Stimulated activated effector memory CD8-positive, alpha-beta T cell treated with anti-CD3 and anti-CD28 coated beads, Interleukin-12 subunit alpha, Interleukin-12 subunit beta, amount 100 ng/mL, for 72 hours (primary cell): Measurements from ENCODE around the gene TNFSF9.
A peak's percentile ranks its signal among the peaks of the same experiment; 100 is the strongest.
"Not testable (repeated sequence)": the region's sequence is repeated elsewhere in the genome, so short reads cannot be mapped to it uniquely, and the experiment has no call there.

ENCODE experiments used
- ATAC-seq: fragments of 150-1000 bp; cut with Tn5 transposase; 2 replicates; pipeline ENCODE4 v1.10.0; 2021
- DNase-seq, 2 donors: peaks; one replicate each; pipeline ENCODE4 v3.0.0; 2021 to 2022; ENCODE audit warnings: low spot score in 2 of 2
- H3K27ac Mint-ChIP-seq: one replicate; pipeline ENCODE4 v1.8.0; 2022; ENCODE audit warnings: mild to moderate bottlenecking, mixed read lengths
- H3K36me3 Mint-ChIP-seq: one replicate; pipeline ENCODE4 v1.8.0; 2022; ENCODE audit warnings: mild to moderate bottlenecking, mixed read lengths
- H3K4me1 Mint-ChIP-seq: one replicate; pipeline ENCODE4 v1.8.0; 2022; ENCODE audit warnings: mixed read lengths
- H3K4me3 Mint-ChIP-seq: one replicate; pipeline ENCODE4 v1.8.0; 2022; ENCODE audit warnings: mild to moderate bottlenecking, mixed read lengths
- H3K9me3 Mint-ChIP-seq: one replicate; pipeline ENCODE4 v1.8.0; 2022; ENCODE audit warnings: mixed read lengths

The TNFSF9 gene

GRCh38 chr19:6500837-6501739 is 29.7 kb upstream of the TNFSF9 start:
- ATAC-seq (no peak), DNase-seq (no peak)
- Mint-ChIP-seq H3K27ac (peak overlapping the region; percentile 75), H3K9me3 (no peaks in the 10 kb centered on the region), H3K4me3 (peak overlapping the region; percentile 85), H3K4me1 (peaks cover 7% of the 10 kb centered on the region), H3K36me3 (peaks cover 7% of the 10 kb centered on the region)

- ATAC-seq, result peak; percentile 77
These were observed 28.8 kb upstream of the TNFSF9 start, which contains the start of gene TUBB4A for GRCh38 chr19:6501740-6502648. Gene TUBB4A (minus strand): TSS chr19:6502309. CDS start chr19:6502212, 97 bp downstream.

GRCh38 chr19:6503407-6504201 is 27.2 kb upstream of the TNFSF9 start:
- H3K36me3 Mint-ChIP-seq, result peaks cover 7% of the 10 kb centered on the region
- DNase-seq (no peak), ATAC-seq (no peak)
- H3K4me1 Mint-ChIP-seq, result peaks cover 7% of the 10 kb centered on the region
- no peaks in the 10 kb centered on the region for H3K9me3 Mint-ChIP-seq
- H3K4me3 Mint-ChIP-seq, result peak overlapping the region; percentile 85
- no peak overlapping the region for H3K27ac Mint-ChIP-seq

More at GRCh38 chr19:6501740-6502648, 28.8 kb upstream of the TNFSF9 start, which contains the start of gene TUBB4A:
- Mint-ChIP-seq H3K4me3 (peak within 1 kb of the TSS; percentile 85), H3K4me1 (peaks cover 7% of the 10 kb centered on the region), H3K36me3 (peaks cover 7% of the 10 kb centered on the region), H3K27ac (peak within 1 kb of the TSS; percentile 75), H3K9me3 (no peaks in the 10 kb centered on the region)
- DNase-seq, result peak; percentile 48 to 78

- H3K36me3 Mint-ChIP-seq, H3K4me1 Mint-ChIP-seq, H3K9me3 Mint-ChIP-seq, DNase-seq, H3K4me3 Mint-ChIP-seq, H3K27ac Mint-ChIP-seq, ATAC-seq: not testable (repeated sequence)
These were observed 22.6 kb upstream of the TNFSF9 start for GRCh38 chr19:6508028-6508771.

- H3K4me3 Mint-ChIP-seq, result no peak overlapping the region
- DNase-seq (no peak), ATAC-seq (no peak)
These were observed 21.5 kb upstream of the TNFSF9 start for GRCh38 chr19:6509118-6509971.

GRCh38 chr19:6510618-6511017 is 20.2 kb upstream of the TNFSF9 start:
- DNase-seq, result no peak
- no peak overlapping the region for H3K27ac Mint-ChIP-seq
- peaks cover 8% of the 10 kb centered on the region for H3K4me1 Mint-ChIP-seq
- H3K36me3 Mint-ChIP-seq, result no peaks in the 10 kb centered on the region
- ATAC-seq, result no peak
- H3K9me3 Mint-ChIP-seq, result no peaks in the 10 kb centered on the region
- H3K4me3 Mint-ChIP-seq, result no peak overlapping the region

More at GRCh38 chr19:6509118-6509971, 21.5 kb upstream of the TNFSF9 start:
- Mint-ChIP-seq H3K9me3 (no peaks in the 10 kb centered on the region), H3K36me3 (no peaks in the 10 kb centered on the region), H3K4me1 (no peaks in the 10 kb centered on the region), H3K27ac (no peak overlapping the region)

- Mint-ChIP-seq H3K4me1 (peaks cover 42% of the 10 kb centered on the region), H3K36me3 (peaks cover 18% of the 10 kb centered on the region), H3K9me3 (no peaks in the 10 kb centered on the region), H3K4me3 (no peak overlapping the region), H3K27ac (no peak overlapping the region)
- ATAC-seq, result no peak
- DNase-seq, result no peak
These were observed 16.7 kb upstream of the TNFSF9 start for GRCh38 chr19:6514089-6514488.

GRCh38 chr19:6514926-6515544 is 15.8 kb upstream of the TNFSF9 start:
- peaks cover 49% of the 10 kb centered on the region for H3K4me1 Mint-ChIP-seq
- H3K4me3 Mint-ChIP-seq, result peak overlapping the region; percentile 85
- H3K36me3 Mint-ChIP-seq, result peaks cover 18% of the 10 kb centered on the region
- H3K9me3 Mint-ChIP-seq, result no peaks in the 10 kb centered on the region
- H3K27ac Mint-ChIP-seq, result no peak overlapping the region
- ATAC-seq, result no peak
- DNase-seq, result no peak

- Mint-ChIP-seq H3K4me1 (peaks cover 52% of the 10 kb centered on the region), H3K4me3 (peak overlapping the region; percentile 85), H3K9me3 (no peaks in the 10 kb centered on the region), H3K27ac (peak overlapping the region; percentile 84), H3K36me3 (peaks cover 18% of the 10 kb centered on the region)
- peak; percentile 74 for ATAC-seq
- peak; percentile 59 to 89 for DNase-seq
These were observed 14.7 kb upstream of the TNFSF9 start for GRCh38 chr19:6516018-6516658.

- Mint-ChIP-seq H3K36me3 (peaks cover 19% of the 10 kb centered on the region), H3K4me1 (peaks cover 54% of the 10 kb centered on the region), H3K4me3 (peak overlapping the region; percentile 85), H3K27ac (peak overlapping the region; percentile 84), H3K9me3 (no peaks in the 10 kb centered on the region)
- ATAC-seq (peak; percentile 87), DNase-seq (peak; percentile 96 to 97)
These were observed 14.1 kb upstream of the TNFSF9 start for GRCh38 chr19:6516659-6517291.

GRCh38 chr19:6518145-6518911 is 12.5 kb upstream of the TNFSF9 start:
- H3K9me3 Mint-ChIP-seq, result no peaks in the 10 kb centered on the region
- peaks cover 32% of the 10 kb centered on the region for H3K36me3 Mint-ChIP-seq
- H3K4me3 Mint-ChIP-seq, result peak overlapping the region; percentile 85
- ATAC-seq (peak; percentile 5), DNase-seq (peak in 1 of 2 donors; percentile 76)
- peaks cover 66% of the 10 kb centered on the region for H3K4me1 Mint-ChIP-seq
- peak overlapping the region; percentile 84 for H3K27ac Mint-ChIP-seq

GRCh38 chr19:6519289-6519688 is 11.5 kb upstream of the TNFSF9 start:
- Mint-ChIP-seq H3K4me3 (peak overlapping the region; percentile 85), H3K9me3 (no peaks in the 10 kb centered on the region), H3K27ac (peak overlapping the region; percentile 33), H3K4me1 (peaks cover 66% of the 10 kb centered on the region), H3K36me3 (peaks cover 32% of the 10 kb centered on the region)
- DNase-seq, result no peak
- peak; percentile 43 for ATAC-seq
